Breast epithelium (tissue), 3 donors: ENCODE data around the gene NPHP1.

Source experiments
- POLR2AphosphoS5 ChIP-seq, 3 donors: sonication (generic); formaldehyde crosslinking; IDR thresholded peaks; one replicate each; pipeline ENCODE4 v1.6.1; 2017; ENCODE audit warnings: antibody characterized with exemption in 3 of 3
- TF ChIP-seq, protein P1 (sequence below), 3 donors: fragments of 450-650 bp; IDR thresholded peaks; one replicate each; pipeline ENCODE4 v1.5.1; 2016 to 2017; ENCODE audit warnings: antibody characterized with exemption in 3 of 3, mild to moderate bottlenecking in 3 of 3, moderate library complexity in 3 of 3

DNA sequence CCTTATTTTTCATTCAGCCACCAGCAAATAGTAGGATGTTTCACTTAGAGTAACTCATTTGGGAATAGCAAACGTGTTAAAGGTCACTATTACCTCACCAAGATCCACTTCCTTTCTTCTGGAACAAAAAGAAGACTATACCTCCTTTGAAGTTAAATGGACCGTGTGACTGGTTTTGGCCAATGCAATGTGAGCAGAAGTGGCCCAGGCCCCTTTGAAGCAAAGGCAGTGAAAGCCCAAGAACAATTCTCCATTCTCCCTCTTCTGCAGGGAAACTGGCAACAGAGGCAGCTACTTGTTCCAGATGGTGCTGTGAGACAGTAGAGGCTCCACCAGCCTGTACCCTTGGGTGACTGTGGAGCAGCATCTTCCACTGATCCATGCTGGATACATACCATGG is 77.9 kb downstream of the NPHP1 start:
- TF ChIP-seq, protein P1, sequence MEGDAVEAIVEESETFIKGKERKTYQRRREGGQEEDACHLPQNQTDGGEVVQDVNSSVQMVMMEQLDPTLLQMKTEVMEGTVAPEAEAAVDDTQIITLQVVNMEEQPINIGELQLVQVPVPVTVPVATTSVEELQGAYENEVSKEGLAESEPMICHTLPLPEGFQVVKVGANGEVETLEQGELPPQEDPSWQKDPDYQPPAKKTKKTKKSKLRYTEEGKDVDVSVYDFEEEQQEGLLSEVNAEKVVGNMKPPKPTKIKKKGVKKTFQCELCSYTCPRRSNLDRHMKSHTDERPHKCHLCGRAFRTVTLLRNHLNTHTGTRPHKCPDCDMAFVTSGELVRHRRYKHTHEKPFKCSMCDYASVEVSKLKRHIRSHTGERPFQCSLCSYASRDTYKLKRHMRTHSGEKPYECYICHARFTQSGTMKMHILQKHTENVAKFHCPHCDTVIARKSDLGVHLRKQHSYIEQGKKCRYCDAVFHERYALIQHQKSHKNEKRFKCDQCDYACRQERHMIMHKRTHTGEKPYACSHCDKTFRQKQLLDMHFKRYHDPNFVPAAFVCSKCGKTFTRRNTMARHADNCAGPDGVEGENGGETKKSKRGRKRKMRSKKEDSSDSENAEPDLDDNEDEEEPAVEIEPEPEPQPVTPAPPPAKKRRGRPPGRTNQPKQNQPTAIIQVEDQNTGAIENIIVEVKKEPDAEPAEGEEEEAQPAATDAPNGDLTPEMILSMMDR (IDR thresholded peaks at IDR 0.05) = no peak
- TF ChIP-seq POLR2AphosphoS5 (IDR thresholded peaks at IDR 0.05) = no peak
